Testis (tissue), 3 donors: ENCODE data around the gene ABCA3. TPM values are rescaled to one million over a fixed set of nuclear protein-coding genes. Genes with fewer than 3 reads are reported as not detected.

Experiments
- DNase-seq: peaks from one replicate; pipeline ENCODE4 v3.0.0-alpha.2; 2019
- H3K27ac ChIP-seq, 2 donors: fragments of 200-600 bp; sonication (generic); one replicate each; pipeline ENCODE4 v1.5.1; 2019
- H3K27me3 ChIP-seq: fragments of 200-600 bp; sonication (generic); one replicate; pipeline ENCODE4 v1.5.1; 2019
- H3K36me3 ChIP-seq: fragments of 200-600 bp; sonication (generic); one replicate; pipeline ENCODE4 v1.5.1; 2017; ENCODE audit warnings: low read depth; ENCODE audit errors: missing control alignments
- H3K4me1 ChIP-seq: fragments of 200-600 bp; sonication (generic); one replicate; pipeline ENCODE4 v1.5.1; 2019
- H3K4me3 ChIP-seq, 2 donors: fragments of 200-600 bp; sonication (generic); one replicate each; pipeline ENCODE4 v1.5.1; 2017 to 2019
- H3K9me3 ChIP-seq: fragments of 200-600 bp; sonication (generic); one replicate; pipeline ENCODE4 v1.5.1; 2017
- POLR2A ChIP-seq: fragments of 450-650 bp; IDR thresholded peaks from one replicate; pipeline ENCODE4 v1.6.1; 2017; ENCODE audit warnings: antibody characterized with exemption, mild to moderate bottlenecking, moderate library complexity
- WGBS, 2 donors: methylation state at CpG; one replicate each; pipeline ENCODE4 v1.1.5; 2018; 5-methylcytosine and 5-hydroxymethylcytosine counted together
- intact Hi-C: fragments of 100-400 bp; cut with DNase I; formaldehyde crosslinking; loops from one replicate; pipeline ENCODE4 v1.15.1; 2023; ENCODE audit warnings: low total_unique reads
- polyA plus RNA-seq: library from polyadenylated mRNA; stranded (reverse); fragments of 350-450 nt; fragmentation: Illumina TruSeq; extraction: RNeasy Lipid Tissue Mini Kit (QIAGEN cat#74804); gene quantifications from one replicate; pipeline ENCODE4 v1.2.3, GENCODE V29; 2014; ENCODE audit warnings: low read depth, low replicate concordance; ENCODE audit not compliant: insufficient read depth
- total RNA-seq, 2 donors: library from RNA; depleted of rRNA; stranded (reverse); fragments of >200 nt; gene quantifications; one replicate each; pipeline ENCODE4 v1.2.3, GENCODE V29; 2016
- TF ChIP-seq, protein P1 (sequence below), 3 experiments: fragments of 450-650 bp in 2 of 3; fragments of 200-600 bp in 1 of 3; sonication (generic) in 1 of 3; IDR thresholded peaks; one replicate each; pipeline ENCODE4 v1.5.1; 2016 to 2019; ENCODE audit warnings: antibody characterized with exemption in 3 of 3, mild to moderate bottlenecking in 2 of 3, moderate library complexity in 1 of 3

ABCA3 gene
- total and polyA plus RNA-seq, 3 donors from 2014 or later: 24.5 to 38.1 (median 35.1) TPM

GRCh38 chr16:2288726-2289125 is 51.8 kb downstream of the ABCA3 start:
- H3K9me3 ChIP-seq: no peaks in the 10 kb centered on the region
- H3K36me3 ChIP-seq: no peaks in the 10 kb centered on the region
- 86 to 88% methylated on average over 2 to 8 of the region's 8 CpGs for WGBS, 2 donors
- no peaks in the 10 kb centered on the region for H3K27me3 ChIP-seq
- H3K4me3 ChIP-seq: no peak overlapping the region
- H3K27ac ChIP-seq: no peak overlapping the region
- intact Hi-C loops: no loop called here
- no peaks in the 10 kb centered on the region for H3K4me1 ChIP-seq
- TF ChIP-seq POLR2A: no peak
- TF ChIP-seq, protein P1, sequence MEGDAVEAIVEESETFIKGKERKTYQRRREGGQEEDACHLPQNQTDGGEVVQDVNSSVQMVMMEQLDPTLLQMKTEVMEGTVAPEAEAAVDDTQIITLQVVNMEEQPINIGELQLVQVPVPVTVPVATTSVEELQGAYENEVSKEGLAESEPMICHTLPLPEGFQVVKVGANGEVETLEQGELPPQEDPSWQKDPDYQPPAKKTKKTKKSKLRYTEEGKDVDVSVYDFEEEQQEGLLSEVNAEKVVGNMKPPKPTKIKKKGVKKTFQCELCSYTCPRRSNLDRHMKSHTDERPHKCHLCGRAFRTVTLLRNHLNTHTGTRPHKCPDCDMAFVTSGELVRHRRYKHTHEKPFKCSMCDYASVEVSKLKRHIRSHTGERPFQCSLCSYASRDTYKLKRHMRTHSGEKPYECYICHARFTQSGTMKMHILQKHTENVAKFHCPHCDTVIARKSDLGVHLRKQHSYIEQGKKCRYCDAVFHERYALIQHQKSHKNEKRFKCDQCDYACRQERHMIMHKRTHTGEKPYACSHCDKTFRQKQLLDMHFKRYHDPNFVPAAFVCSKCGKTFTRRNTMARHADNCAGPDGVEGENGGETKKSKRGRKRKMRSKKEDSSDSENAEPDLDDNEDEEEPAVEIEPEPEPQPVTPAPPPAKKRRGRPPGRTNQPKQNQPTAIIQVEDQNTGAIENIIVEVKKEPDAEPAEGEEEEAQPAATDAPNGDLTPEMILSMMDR (IDR thresholded peaks at IDR 0.05): no peak
- DNase-seq: no peak

- Histone ChIP-seq H3K4me3 (no peak overlapping the region), H3K9me3 (no peaks in the 10 kb centered on the region), H3K4me1 (no peaks in the 10 kb centered on the region), H3K36me3 (no peaks in the 10 kb centered on the region), H3K27ac (no peak overlapping the region), H3K27me3 (no peaks in the 10 kb centered on the region)
- DNase-seq: no peak
- TF ChIP-seq, protein P1 (IDR thresholded peaks at IDR 0.05): no peak
- TF ChIP-seq POLR2A: no peak
- 87 to 89% methylated on average over 13 to 34 of the region's 35 CpGs for WGBS, 2 donors
- intact Hi-C loops: no loop called here
Observed at GRCh38 chr16:2287916-2288547, 52.5 kb downstream of the ABCA3 start.

DNA sequence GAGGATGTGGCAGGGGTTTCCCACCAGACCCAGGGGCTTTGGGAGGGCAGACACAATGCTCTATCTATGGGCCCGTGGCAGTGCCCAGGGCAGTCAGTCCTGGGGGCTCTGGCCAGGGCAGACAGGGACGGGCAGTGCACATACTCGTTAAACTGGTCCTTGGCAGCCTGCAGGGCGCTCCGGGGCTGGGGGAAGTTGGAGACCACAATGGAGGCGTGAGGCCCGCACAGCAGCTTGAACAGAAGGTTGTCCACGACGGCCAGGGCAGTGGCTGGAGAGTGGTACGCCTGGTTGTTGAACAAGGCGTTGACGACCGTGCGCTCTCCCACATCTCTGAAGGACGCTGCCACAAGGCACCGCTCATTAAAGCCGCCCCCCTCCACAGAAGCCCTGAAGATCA is 54.0 kb downstream of the ABCA3 start:
- no peak overlapping the region for H3K27ac ChIP-seq
- 82 to 88% methylated on average over 9 to 17 of the region's 17 CpGs for WGBS, 2 donors
- no peak for TF ChIP-seq POLR2A
- TF ChIP-seq, protein P1 (IDR thresholded peaks at IDR 0.05): no peak
- H3K4me1 ChIP-seq: no peaks in the 10 kb centered on the region
- H3K36me3 ChIP-seq: no peaks in the 10 kb centered on the region
- intact Hi-C loops: no loop called here
- H3K4me3 ChIP-seq: no peak overlapping the region
- no peaks in the 10 kb centered on the region for H3K9me3 ChIP-seq
- DNase-seq: no peak
- H3K27me3 ChIP-seq: no peaks in the 10 kb centered on the region

DNA sequence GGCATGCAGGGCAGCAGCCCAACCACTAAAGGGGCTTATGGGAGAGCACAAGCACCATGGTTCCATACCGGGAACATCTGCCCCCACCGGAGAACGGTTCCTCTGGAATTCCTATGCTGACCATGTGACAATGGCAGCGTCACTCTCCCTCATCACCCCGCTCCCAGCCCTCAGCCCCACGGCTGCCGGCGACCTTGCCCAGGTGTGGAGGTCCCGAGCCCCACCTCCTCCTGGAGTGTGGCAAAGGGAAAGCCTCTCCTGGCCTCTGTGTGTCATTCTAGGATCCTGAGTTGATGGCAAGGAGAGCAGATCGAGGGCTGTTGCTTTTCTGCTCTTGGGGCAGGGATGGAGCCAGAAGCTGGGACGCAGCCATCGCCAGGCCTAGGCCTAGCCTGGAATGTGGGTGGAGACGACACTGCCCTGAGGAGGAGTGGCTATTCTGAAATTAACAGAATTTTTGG is 54.8 kb downstream of the ABCA3 start:
- intact Hi-C loops: no loop called here
- TF ChIP-seq, protein P1 (IDR thresholded peaks at IDR 0.05): no peak
- no peak for TF ChIP-seq POLR2A
- H3K27ac ChIP-seq: no peak overlapping the region
- H3K9me3 ChIP-seq: no peaks in the 10 kb centered on the region
- no peak for DNase-seq
- no peaks in the 10 kb centered on the region for H3K4me1 ChIP-seq
- H3K27me3 ChIP-seq: no peaks in the 10 kb centered on the region
- no peak overlapping the region for H3K4me3 ChIP-seq
- no peaks in the 10 kb centered on the region for H3K36me3 ChIP-seq
- 85 to 91% methylated on average over 10 to 13 of the region's 13 CpGs for WGBS, 2 donors
